Measurements from ENCODE around the gene CCDC197.

- TF ChIP-seq, protein P1, sequence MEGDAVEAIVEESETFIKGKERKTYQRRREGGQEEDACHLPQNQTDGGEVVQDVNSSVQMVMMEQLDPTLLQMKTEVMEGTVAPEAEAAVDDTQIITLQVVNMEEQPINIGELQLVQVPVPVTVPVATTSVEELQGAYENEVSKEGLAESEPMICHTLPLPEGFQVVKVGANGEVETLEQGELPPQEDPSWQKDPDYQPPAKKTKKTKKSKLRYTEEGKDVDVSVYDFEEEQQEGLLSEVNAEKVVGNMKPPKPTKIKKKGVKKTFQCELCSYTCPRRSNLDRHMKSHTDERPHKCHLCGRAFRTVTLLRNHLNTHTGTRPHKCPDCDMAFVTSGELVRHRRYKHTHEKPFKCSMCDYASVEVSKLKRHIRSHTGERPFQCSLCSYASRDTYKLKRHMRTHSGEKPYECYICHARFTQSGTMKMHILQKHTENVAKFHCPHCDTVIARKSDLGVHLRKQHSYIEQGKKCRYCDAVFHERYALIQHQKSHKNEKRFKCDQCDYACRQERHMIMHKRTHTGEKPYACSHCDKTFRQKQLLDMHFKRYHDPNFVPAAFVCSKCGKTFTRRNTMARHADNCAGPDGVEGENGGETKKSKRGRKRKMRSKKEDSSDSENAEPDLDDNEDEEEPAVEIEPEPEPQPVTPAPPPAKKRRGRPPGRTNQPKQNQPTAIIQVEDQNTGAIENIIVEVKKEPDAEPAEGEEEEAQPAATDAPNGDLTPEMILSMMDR (IDR thresholded peaks at IDR 0.05): no peak
- TF ChIP-seq POLR2A (IDR thresholded peaks at IDR 0.05): no peak
Measured at GRCh38 chr14:93957333-93957710, 39.8 kb upstream of the CCDC197 start.

Measured in uterus (tissue), 2 donors.